Measurements from ENCODE around the gene ARHGEF1.
A peak's percentile ranks its signal among the peaks of the same experiment; 100 is the strongest.
"Not testable (repeated sequence)": the region's sequence is repeated elsewhere in the genome, so short reads cannot be mapped to it uniquely, and the experiment has no call there.

ARHGEF1 gene

GRCh38 chr19:41934849-41935374 is 51.9 kb downstream of the ARHGEF1 start:
- DNase-seq = no peak

GRCh38 chr19:41935760-41936415 is 52.9 kb downstream of the ARHGEF1 start:
- DNase-seq = no peak

GRCh38 chr19:41936416-41936850 is 53.4 kb downstream of the ARHGEF1 start:
- DNase-seq = no peak

- no peak for DNase-seq
These were observed 54.0 kb downstream of the ARHGEF1 start for GRCh38 chr19:41936961-41937360.

DNA sequence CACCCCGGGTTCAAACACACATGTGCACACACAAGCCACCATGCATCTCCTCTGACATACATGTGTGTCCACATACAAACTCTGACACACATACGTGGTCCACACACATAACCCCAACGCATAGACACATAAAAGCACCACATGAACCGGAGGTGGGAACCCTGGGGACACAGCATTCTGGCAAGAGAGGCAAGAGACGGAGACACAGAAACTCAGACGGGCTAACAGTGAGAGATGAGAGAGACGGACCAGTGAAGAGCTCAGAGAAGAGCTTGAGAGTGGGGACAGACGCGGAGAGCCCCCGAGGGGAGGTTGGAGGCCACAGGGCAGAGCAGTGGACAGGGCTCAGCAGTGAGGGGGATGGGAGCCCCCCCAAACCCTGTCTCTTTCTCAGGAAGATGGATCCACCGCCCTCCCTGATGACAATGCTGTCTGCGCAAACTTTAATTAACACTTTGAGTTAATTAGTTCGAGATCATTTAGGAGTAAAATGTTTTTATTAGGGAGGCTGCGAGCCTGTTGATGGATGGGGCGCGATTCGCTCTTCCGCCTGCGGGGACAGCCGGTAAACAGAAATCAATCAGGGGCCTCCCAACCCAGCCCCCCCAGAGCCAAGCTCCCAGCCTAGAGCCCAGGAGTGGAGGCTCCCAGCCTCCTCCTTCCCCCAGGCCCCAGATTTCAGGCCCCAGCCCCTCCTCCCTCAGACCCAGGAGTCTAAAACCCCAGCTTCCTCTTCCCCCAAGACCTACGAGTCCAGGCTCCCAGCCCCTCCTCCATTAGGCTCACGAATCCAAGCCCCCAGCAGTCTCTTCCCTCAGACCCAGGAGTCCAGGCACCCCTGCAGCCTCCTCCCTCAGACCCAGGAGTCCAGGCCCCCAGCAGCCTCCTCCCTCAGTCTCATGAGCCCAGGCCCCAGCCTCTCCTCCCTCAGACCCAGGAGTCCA is 54.8 kb downstream of the ARHGEF1 start:
- DNase-seq = no peak

DNA sequence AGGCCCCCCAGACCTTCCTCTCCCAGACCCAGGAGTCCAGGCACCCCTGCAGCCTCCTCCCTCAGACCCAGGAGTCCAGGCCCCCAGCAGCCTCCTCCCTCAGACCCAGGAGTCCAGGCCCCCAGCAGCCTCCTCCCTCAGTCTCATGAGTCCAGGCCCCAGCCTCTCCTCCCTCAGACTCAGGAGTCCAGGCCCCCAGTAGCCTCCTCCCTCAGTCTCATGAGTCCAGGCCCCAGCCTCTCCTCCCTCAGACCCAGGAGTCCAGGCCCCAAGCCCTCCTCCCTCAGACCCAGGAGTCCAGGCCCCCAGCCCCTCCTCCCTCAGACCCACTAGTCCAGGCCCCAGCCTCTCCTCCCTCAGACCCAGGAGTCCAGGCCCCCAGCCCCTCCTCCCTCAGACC is 56.2 kb downstream of the ARHGEF1 start:
- not testable (repeated sequence) for DNase-seq

DNA sequence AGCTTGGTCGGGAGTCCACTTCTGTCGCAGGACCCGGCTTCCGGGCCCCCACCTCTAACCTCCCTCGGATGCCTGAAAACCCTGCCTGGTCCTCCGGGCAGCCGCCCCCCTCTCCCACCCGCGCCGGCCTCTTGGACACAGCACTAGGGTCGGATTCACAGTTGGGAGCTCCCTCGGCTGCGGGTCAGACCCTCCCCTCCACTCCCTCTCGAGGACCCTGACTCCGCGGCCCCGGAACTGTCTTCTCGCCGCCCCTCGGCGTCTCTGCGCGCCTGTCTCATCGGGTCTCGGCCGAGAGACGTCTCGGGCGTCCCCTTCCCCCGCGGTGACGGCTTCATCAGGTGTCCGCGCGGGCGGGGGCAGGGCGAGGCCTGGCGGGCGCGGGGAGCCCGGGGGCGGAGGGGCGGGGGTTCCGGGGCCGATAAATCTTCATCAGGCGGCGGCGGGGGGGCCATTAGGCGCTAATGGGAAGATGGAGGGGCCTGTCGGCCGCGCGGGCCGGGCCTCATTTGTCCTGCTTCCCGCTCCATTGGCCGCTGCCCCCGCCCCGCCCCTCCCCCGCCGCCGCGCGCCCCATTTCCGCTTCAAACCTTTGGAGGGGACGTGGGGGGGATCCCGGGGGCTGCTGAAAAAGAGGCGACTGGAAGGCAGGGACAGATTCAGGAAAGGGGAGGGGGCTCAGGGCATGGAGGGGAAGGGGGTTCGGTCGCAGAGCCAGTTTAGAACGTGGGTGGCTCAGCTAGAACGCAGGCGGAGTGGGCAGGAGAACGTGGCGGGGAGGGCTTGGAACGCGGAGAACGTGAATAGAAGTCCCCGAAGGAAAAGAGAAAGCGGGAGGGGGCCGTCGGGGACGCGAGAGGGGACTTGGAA is 57.1 kb downstream of the ARHGEF1 start:
- DNase-seq = no peak

DNA sequence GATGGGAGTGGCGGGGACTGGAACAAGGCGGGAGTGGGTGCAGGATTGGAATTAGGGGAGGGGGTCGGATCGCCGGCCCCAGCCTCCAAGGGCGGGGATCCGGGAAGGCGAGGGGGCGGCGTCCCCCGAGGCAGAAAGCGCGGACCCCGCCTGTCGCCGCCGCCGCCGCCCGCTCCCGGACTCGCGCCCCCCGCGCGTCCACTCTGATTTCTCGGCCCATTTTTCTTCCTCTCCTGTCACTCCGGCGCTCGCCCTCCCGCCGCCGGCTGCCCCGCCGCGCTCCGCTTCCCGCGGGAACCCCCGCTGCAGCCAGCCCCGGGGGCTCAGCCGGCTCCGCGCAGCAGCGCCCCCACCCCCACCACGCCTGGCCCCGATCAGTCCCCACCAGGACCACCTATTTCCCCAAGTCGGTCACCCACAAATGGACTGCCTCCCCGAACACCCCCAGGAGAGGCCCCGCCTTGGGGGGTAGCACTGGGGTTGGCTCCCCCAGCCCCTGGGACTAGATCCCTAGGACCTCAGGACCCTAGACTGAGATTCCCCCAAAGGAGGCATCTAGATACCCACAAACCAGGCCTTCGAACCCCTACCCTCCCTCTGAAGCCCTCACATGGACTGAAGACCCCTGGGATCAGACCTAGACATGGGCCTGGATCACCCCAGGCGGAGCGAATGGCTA is 57.9 kb downstream of the ARHGEF1 start:
- DNase-seq = no peak

GRCh38 chr19:41941410-41942202 is 58.6 kb downstream of the ARHGEF1 start:
- no peak for DNase-seq

DNA sequence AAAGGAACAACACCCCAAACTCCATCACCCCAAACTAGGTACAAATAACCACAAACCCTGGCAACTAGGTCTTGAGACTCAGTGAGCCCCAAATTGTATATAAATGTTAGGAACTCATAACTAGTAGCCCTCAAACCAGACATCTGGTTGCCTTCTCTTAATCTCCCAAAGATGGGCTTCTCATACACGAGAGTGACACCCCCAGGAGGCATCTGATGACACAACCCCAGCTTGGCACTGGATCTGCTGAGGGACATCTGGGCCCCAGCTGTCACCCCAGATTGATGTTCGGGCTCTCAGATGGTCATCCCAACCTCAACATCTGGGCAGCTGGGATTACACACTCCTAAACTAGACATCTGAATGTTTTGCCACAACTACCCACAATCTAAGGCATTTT is 61.4 kb downstream of the ARHGEF1 start:
- no peak for DNase-seq

- no peak for DNase-seq
These were observed 62.3 kb downstream of the ARHGEF1 start for GRCh38 chr19:41945135-41945766.

GRCh38 chr19:41947091-41947490 is 64.1 kb downstream of the ARHGEF1 start:
- no peak for DNase-seq

- peak; percentile 10 for DNase-seq
These were observed 68.7 kb downstream of the ARHGEF1 start for GRCh38 chr19:41951686-41952172.

- no peak for DNase-seq
These were observed 72.5 kb downstream of the ARHGEF1 start for GRCh38 chr19:41955521-41955920.

DNA sequence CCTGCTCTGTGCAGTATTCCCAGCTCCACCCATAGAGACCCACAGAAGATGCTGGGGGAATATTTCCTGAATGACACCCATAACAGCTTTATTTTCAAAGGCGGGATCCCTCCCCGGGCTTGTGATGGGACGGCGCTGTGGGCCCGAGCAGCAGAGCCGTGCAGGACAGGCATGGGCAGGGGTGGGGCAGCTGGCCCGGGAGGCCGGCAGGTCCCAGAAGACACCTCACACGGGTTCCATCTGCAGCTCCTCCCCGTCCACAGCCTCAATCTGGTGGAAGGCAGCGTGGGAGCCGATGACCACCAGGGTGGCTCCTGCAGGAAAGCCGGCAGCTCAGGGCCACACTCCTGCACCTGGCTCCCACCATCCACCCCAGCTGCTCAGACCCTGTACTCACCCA is 73.6 kb downstream of the ARHGEF1 start:
- no peak for DNase-seq
